Measurements from ENCODE around the gene RETREG2.
A peak's percentile ranks its signal among the peaks of the same experiment; 100 is the strongest.

DNA sequence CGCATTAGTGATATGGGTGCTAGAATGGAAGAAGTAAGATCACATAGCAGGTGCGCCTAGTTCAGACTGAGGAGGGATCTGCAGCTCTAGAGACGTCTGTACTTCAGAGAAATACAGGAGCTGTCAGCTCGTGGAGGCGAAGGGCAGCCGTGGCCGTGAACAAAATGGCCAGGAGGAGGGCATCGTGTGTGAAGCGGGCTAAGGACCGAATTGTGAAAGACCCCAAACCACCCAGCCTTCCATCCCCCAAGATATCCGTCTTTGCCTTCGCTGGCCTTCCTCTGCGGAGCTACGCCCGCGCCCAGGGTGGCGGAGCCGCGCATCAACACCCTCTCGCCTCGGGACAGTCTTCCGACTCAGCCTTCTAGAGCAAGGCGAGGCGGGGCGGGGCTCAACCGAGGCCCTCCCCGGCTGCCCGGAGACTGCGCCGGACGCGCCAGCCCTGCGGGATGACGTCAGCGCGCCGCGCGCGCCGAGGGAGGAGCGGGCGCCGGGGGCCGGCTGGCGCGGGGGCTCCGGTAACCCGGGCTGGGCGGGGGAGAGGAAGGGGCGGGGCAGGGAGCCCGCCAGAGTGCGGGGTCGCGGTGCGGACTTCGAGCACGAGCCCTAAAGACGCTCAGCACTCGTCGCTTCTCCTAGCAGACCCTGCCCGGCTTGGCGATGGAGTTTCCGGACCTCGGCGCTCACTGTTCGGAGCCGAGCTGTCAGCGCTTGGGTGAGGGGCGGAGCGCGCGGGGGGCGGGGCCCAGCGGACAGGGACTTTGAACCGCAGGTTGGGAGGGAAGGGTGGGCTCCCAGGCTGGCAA, 28.5 kb downstream of the RETREG2 start, which contains the start of gene ZFAND2B:
- TF ChIP-seq, protein P1, sequence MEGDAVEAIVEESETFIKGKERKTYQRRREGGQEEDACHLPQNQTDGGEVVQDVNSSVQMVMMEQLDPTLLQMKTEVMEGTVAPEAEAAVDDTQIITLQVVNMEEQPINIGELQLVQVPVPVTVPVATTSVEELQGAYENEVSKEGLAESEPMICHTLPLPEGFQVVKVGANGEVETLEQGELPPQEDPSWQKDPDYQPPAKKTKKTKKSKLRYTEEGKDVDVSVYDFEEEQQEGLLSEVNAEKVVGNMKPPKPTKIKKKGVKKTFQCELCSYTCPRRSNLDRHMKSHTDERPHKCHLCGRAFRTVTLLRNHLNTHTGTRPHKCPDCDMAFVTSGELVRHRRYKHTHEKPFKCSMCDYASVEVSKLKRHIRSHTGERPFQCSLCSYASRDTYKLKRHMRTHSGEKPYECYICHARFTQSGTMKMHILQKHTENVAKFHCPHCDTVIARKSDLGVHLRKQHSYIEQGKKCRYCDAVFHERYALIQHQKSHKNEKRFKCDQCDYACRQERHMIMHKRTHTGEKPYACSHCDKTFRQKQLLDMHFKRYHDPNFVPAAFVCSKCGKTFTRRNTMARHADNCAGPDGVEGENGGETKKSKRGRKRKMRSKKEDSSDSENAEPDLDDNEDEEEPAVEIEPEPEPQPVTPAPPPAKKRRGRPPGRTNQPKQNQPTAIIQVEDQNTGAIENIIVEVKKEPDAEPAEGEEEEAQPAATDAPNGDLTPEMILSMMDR (IDR thresholded peaks at IDR 0.05) = peak in 4 of 7 experiments; percentile 28 to 48 (median 39)
- peak; percentile 94 to 97 (median 96) for TF ChIP-seq POLR2A (IDR thresholded peaks at IDR 0.05)

Data from body of pancreas (tissue), 4 donors.